SJSA1 (cell line): ENCODE data around the gene HMG20B. TPM values are rescaled to one million over a fixed set of nuclear protein-coding genes. Genes with fewer than 3 reads are reported as not detected.
"Not testable (repeated sequence)": the region's sequence is repeated elsewhere in the genome, so short reads cannot be mapped to it uniquely, and the experiment has no call there.

ENCODE experiments used
- DNase-seq, 2 experiments: peaks; one replicate each; pipeline ENCODE4 v3.0.0-alpha.2; 2015 to 2020; ENCODE audit warnings: low spot score in 2 of 2, low read depth in 1 of 2
- H3K27ac ChIP-seq: fragments of 250-450 bp; sonication (Bioruptor Pico); 2 replicates; pipeline ENCODE4 v1.5.1; 2020; ENCODE audit warnings: mild to moderate bottlenecking, moderate library complexity
- H3K27me3 ChIP-seq: fragments of 250-450 bp; sonication (Bioruptor Pico); replicated peaks from 2 replicates; pipeline ENCODE4 v1.5.1; 2020; ENCODE audit warnings: mild to moderate bottlenecking, moderate library complexity
- H3K36me3 ChIP-seq: fragments of 250-450 bp; sonication (Bioruptor Pico); 2 replicates; pipeline ENCODE4 v1.5.1; 2020; ENCODE audit warnings: mild to moderate bottlenecking
- H3K4me1 ChIP-seq: fragments of 250-450 bp; sonication (Bioruptor Pico); replicated peaks from 2 replicates; pipeline ENCODE4 v1.6.1; 2021; ENCODE audit warnings: mild to moderate bottlenecking
- H3K4me3 ChIP-seq: fragments of 250-450 bp; sonication (Bioruptor Pico); 2 replicates; pipeline ENCODE4 v1.5.1; 2020; ENCODE audit warnings: mild to moderate bottlenecking
- H3K9me3 ChIP-seq: fragments of 250-450 bp; sonication (Bioruptor Pico); replicated peaks from 2 replicates; pipeline ENCODE4 v1.5.1; 2020; ENCODE audit warnings: mild to moderate bottlenecking
- total RNA-seq: library from RNA; depleted of rRNA; stranded (reverse); fragments of >200 nt; shearing (Covaris generic); gene quantifications from 2 replicates; pipeline ENCODE4 v1.2.3, GENCODE V29; 2014

HMG20B gene
- total RNA-seq, 1 experiment from 2014 or later, result 229 TPM

DNA sequence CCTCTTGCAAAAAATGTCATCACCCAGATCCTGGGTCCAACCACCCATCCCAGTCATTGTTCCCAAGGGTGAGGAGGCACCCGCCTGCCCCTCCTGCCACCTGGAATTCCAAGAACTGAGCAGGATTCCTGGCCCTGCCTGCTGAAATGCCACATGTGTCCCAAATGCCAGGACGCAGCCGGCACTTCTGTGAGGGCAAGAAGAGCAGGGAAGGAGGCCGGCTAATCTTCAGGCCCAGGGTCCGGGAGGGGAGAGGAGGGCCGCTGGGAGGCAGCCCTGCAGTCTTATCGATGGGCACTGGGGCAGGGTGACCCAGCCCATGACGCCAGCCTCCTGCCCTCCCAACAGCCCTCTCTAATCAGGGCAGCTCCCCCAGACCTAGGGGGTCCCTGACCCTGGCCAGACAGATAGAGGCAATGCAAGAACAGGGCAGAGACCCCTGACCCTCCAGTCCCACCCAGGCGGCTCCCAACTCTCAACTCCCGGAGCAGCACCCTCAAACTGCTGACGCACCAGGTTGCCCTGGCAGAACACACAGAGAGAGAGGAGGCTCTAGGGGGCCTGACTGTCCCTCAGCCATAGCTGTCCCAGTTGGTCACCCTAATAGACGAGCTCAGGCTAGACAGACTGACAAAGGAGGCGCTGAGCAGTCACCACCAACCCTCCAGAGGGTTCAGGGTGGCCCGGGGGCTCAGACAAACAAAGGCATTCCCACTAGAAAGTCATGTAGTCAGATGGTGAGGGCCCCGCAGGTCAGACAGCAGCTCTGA is 16.9 kb upstream of the HMG20B start:
- peak in 1 of 2 experiments; percentile 45 for DNase-seq
- Histone ChIP-seq H3K36me3 (peaks cover 46% of the 10 kb centered on the region), H3K27ac (no peak overlapping the region), H3K4me1 (peaks cover 47% of the 10 kb centered on the region), H3K4me3 (peak overlapping the region; percentile 98), H3K9me3 (peaks cover 4% of the 10 kb centered on the region), H3K27me3 (no peaks in the 10 kb centered on the region)

DNA sequence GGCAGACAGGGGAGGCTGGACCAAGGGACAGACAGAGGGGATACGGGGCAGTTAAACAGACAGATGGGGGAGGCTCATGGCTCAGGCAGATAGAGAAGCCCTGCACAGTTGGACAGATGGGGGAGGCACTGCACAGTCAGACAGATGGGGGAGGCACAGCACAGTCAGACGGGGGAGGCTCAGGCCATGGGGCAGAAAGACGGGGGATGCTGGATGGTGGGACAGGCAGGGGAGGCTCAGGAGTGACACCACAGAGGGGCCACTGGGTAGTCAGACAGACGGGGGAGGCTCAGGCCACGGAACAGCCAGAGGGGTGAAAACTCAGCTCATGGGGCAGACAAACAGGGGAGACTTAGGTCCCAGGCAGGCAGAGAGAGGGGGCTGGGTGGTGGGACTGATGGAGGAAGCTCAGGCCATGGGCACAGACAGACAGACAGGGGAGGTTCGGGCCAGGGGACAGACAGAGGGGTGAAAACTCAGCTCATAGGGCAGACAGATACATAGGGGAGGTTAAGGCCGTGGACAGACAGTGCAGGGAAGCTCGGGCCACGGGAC is 16.2 kb upstream of the HMG20B start:
- peaks cover 47% of the 10 kb centered on the region for H3K4me1 ChIP-seq
- H3K36me3 ChIP-seq, result peaks cover 40% of the 10 kb centered on the region
- H3K27me3 ChIP-seq, result no peaks in the 10 kb centered on the region
- DNase-seq, result peak in 1 of 2 experiments; percentile 43
- H3K27ac ChIP-seq, result peak overlapping the region; percentile 13; the same call in 1 of the 2 replicates
- H3K4me3 ChIP-seq, result peak overlapping the region; percentile 98
- peaks cover 4% of the 10 kb centered on the region for H3K9me3 ChIP-seq

DNA sequence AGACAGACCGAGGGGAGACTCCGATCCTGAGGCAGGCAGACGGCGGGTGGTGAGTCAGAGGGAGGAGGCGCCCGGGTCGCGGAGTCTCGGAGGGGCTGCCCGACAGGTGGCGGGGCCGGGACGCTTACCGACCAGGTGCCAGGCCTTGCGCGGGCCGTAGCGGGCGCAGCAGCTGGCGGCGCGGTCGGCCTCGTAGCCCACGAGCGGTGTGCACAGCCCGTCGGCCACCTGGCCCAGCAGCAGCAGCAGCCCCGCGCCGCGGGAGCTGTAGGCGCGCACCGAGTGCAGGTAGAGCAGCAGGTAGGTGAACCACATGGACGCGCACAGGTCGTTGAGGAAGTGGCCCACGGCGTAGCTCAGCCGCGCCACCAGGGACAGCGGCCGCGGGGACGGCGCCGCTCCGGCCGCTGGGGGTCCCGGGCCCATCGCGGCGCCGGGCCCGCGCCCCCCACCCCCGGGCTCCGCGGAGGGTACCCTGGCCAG is 15.7 kb upstream of the HMG20B start:
- peak; percentile 45 to 65 for DNase-seq
- Histone ChIP-seq H3K27me3 (no peaks in the 10 kb centered on the region), H3K27ac (peak overlapping the region; percentile 13; the same call in 1 of the 2 replicates), H3K9me3 (peaks cover 4% of the 10 kb centered on the region), H3K36me3 (peaks cover 37% of the 10 kb centered on the region), H3K4me1 (peaks cover 52% of the 10 kb centered on the region), H3K4me3 (peak overlapping the region; percentile 98)

DNA sequence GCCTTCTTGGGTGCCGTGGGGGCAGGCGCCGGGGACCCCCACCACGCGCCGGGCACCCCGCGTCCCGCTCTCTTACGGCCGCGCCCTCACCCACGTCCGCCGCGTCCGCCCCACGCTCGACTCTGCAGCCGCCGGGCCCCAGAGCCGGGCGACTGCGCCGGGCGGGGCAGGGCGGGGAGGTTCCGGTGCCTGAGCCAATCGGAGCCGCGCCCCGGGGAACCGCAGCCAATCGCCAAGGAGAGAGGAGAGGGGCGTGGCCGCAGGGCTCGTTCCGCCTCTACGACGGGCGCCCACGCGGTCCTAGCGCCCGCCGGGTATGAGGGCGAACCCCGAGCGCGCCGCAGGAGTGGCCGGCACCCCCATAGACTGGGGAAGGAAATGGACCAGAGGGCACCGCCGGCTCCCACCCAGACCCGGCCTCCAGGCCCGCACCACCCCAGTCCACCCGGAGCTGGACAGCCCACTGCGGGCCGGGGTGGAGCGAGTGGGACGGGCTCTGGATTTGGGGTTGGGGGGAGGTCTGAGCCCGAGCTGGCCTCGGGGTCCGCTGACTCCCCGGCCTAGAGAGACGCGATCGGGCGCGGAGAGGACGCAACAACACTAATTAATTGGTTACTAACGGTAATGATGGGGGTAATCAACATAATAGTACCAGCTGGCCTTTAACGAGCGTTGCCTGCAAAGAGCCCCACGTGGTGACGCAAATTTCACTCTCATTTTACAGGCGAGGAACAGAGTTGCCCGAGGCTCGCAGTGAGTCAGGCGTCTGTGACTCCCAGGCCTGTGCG is 15.1 kb upstream of the HMG20B start, which contains the start of gene MFSD12:
Gene MFSD12 (minus strand): TSS at position 126 of the 788 bp plus-strand sequence. CDS start 183 bp downstream, outside the sequence.
- Histone ChIP-seq H3K27me3 (no peaks in the 10 kb centered on the region), H3K4me1 (peaks cover 56% of the 10 kb centered on the region), H3K4me3 (peak within 1 kb of the TSS; percentile 98), H3K36me3 (peaks cover 35% of the 10 kb centered on the region), H3K27ac (peak within 1 kb of the TSS; percentile 61), H3K9me3 (peaks cover 4% of the 10 kb centered on the region)
- peak; percentile 95 for DNase-seq

DNA sequence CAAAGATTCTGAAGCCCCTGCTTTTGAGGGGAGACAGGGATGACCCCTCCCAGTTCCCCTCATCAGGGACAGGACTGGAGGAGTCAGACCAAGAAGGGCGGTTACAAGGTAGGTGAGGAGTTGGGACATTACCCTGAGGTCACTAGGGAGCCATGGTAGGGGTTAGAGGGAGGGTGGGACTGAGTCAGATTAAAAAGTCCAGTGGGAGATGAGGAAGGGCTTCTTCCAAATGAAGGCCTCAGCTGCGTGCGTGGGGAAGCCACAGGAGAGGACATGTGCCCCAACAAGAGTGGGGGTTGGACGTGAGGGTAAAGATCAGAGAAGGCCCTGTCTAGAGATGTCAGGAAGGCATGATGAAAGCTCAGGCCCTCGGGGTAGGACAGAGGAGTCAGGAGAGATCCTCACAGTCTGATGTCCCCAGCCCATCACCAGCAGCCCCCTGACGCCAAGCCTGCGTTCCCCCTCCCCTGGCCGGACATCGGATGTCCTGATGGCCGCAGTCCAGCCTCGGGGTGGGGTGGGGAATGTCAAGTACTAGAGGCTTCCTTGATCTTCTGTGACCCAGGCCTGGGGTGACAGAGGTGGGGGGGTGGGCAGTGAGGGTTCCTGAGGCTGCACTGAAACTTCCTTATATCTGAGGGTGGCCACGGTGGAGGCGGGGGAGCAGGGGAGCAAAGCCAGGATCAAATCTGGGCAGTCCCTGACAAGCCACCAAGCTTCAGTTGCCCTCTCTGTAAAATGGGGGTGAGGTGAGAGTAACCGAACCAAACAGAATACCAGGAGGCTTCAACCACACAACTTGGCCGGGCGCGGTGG is 8.8 kb upstream of the HMG20B start:
- H3K4me1 ChIP-seq, result peaks cover 46% of the 10 kb centered on the region
- H3K27me3 ChIP-seq, result no peaks in the 10 kb centered on the region
- no peaks in the 10 kb centered on the region for H3K36me3 ChIP-seq
- H3K4me3 ChIP-seq, result no peak overlapping the region
- H3K27ac ChIP-seq, result peak overlapping the region; percentile 100
- peaks cover 3% of the 10 kb centered on the region; the same call in 1 of the 2 replicates for H3K9me3 ChIP-seq
- DNase-seq, result no peak

DNA sequence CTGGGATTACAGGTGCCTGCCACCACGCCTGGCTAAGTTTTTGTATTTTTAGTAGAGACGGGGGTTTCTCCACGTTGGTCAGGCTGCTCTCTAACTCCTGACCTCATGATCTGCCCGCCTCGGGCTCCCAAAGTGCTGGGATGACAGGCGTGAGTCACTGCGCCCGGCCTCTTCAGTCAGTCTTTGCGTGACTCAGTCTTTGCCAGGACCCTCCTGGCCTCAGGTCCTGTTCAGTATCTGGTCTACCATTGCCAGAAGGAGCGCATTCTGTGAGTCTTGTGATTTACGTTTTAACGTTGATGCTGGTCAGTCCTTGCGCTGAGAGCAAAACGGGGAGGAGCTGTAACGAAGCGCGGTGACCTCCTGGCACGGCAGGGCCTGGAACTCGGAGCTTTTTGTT is 7.6 kb upstream of the HMG20B start:
- H3K36me3 ChIP-seq, result no peaks in the 10 kb centered on the region
- DNase-seq, result peak; percentile 49 to 86
- H3K27ac ChIP-seq, result peak overlapping the region; percentile 58
- H3K27me3 ChIP-seq, result no peaks in the 10 kb centered on the region
- H3K4me3 ChIP-seq, result no peak overlapping the region
- peaks cover 46% of the 10 kb centered on the region for H3K4me1 ChIP-seq
- H3K9me3 ChIP-seq, result peaks cover 3% of the 10 kb centered on the region; the same call in 1 of the 2 replicates

DNA sequence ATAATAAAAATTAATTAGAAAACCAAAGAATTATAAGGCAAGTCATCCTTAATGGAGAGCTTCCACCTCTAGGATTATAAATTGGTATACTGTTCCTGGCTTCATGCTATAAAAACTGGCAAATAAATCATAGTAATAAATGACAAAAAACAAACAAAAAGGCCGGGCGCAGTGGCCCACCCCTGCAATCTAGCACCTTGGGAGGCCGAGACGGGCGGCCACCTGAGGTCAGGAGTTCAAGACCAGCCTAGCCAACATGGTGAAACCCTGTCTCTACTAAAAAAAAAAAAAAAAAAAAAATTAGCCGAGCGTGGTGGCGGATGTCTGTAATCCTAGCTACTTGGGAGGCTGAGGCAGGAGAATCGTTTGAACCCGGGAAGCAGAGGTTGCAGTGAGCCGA is 2.7 kb upstream of the HMG20B start:
- Histone ChIP-seq H3K36me3 (peaks cover 22% of the 10 kb centered on the region), H3K4me1 (peaks cover 19% of the 10 kb centered on the region)
- DNase-seq, H3K27ac ChIP-seq, H3K4me3 ChIP-seq, H3K27me3 ChIP-seq, H3K9me3 ChIP-seq: not testable (repeated sequence)

DNA sequence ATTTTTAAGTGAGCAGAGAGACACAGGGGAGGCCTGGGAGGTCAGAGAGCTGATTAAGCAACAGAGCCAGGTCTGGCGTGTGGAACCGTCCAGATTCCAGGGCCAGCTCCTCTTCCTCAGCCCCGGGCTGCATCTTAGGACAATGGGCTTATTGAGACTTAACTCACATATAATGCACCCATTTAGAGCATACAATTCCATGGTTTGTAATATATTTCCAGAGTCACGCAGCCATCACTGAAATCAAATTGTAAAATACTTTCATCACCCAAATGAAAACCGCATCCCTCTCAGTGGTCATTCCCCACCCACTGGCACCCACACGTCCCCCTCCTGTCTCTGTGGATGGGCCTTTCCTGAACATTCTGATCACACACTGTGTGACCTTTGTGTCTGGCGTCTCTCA is 2.1 kb upstream of the HMG20B start:
- H3K36me3 ChIP-seq, result peaks cover 28% of the 10 kb centered on the region
- H3K27me3 ChIP-seq, result no peaks in the 10 kb centered on the region
- H3K9me3 ChIP-seq, result no peaks in the 10 kb centered on the region
- no peak for DNase-seq
- peaks cover 14% of the 10 kb centered on the region for H3K4me1 ChIP-seq
- H3K4me3 ChIP-seq, result no peak overlapping the region
- H3K27ac ChIP-seq, result no peak overlapping the region

DNA sequence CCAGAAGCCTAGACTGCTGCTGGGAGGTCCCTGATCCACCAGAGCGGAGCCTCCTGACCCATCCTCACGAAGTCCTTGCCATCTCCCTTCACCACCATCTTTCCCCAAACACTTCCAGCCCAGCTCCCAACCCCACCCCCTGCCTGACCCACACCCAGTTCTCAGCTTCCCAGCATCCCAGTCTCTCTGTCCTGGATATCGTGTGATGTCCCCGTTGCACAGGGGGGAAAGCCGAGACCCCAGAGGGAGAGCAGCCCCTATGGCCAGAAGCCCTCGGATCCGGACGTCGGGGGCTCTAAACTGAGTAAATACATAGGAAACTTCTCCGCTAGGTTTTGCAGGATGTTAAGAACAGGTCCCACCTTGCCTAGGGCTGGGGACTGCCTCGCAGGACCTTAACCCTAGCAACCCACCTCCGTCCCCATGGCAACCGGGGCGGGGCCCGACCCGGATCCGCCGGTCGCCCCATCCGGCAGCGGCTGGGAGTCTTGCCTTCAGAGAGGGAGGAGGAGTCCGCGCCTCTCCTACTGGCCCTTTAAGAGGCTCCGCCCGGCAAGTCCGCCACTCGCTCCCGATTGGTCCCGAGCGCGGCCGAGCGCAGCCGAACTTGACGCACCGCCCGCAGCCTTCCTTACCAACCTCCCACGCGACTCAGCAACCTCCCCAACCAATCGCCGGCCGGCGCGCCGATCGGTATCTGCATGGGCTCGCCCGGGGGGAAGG is 451 bp upstream of the HMG20B start:
- Histone ChIP-seq H3K9me3 (no peaks in the 10 kb centered on the region), H3K27me3 (no peaks in the 10 kb centered on the region), H3K27ac (peak overlapping the region; percentile 24; the same call in 1 of the 2 replicates), H3K36me3 (peaks cover 39% of the 10 kb centered on the region), H3K4me1 (peaks cover 9% of the 10 kb centered on the region), H3K4me3 (peak overlapping the region; percentile 92)
- DNase-seq, result peak; percentile 99 to 100

DNA sequence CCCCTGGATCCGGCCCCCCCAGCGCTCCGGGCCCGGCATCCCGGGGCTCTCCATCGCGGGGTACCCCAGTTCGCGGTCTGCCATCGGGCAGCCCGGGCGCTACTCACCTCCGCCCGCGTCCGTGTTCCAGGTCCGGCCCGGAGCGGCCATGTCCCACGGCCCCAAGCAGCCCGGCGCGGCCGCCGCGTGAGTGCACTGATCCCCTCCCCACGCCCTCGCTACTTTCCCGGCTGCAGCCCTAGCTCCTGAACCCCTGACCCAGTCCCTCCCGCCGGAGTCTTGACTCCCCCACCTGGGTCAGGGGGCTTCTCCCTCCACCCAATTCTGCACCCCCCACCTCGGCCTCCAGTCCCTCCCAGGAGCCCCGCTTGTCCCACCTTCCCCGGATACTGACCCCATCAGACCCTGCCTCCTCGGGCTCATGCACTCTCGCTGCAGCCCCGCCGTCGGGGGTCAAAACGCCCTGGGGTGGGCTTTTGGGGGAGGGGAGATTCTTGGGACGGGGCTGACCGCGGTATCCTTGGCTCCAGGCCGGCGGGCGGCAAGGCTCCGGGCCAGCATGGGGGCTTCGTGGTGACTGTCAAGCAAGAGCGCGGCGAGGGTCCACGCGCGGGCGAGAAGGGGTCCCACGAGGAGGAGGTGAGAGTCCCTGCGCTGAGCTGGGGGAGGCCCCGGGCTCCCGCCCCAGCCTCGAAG is 566 bp downstream of the HMG20B start:
- Histone ChIP-seq H3K27me3 (no peaks in the 10 kb centered on the region), H3K36me3 (peaks cover 46% of the 10 kb centered on the region), H3K4me1 (peaks cover 14% of the 10 kb centered on the region), H3K9me3 (no peaks in the 10 kb centered on the region), H3K4me3 (peak overlapping the region; percentile 92), H3K27ac (peak overlapping the region; percentile 87)
- DNase-seq, result peak in 1 of 2 experiments; percentile 46

DNA sequence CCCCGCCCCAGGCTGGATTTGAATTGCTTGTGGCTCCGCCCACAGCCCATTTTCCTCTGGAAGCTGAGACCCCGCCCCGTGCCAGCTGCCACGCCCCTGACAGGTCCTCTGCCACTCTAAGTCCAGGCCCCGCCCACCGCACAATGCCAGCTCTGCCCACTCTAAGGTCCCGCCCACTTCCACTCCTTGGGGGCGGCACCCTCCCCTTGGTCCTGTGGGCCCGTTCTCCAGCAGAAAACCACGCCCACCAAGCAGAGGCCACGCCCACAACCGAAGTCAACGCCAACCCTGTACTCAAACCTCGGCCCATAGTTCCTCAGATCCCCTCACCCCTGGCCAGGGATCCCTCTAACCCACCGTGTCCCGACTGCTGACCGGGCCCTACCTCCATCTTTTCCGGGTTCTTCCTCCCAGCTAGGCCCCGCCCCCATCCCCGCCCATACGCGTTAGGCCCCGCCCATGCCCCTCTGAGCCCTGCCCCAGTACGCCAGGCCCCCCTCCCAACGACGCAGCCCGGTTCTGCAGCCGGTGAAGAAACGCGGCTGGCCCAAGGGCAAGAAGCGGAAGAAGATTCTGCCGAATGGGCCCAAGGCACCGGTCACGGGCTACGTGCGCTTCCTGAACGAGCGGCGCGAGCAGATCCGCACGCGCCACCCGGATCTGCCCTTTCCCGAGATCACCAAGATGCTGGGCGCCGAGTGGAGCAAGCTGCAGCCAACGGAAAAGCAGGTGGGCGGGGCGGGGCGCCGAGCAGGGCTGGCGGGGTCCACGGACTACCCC is 1.3 kb downstream of the HMG20B start:
- peak overlapping the region; percentile 87 for H3K27ac ChIP-seq
- DNase-seq, result peak; percentile 95 to 99

More for the DNA sequence above, 1.3 kb downstream of the HMG20B start:
- H3K36me3 ChIP-seq, result peaks cover 53% of the 10 kb centered on the region
- H3K9me3 ChIP-seq, result no peaks in the 10 kb centered on the region
- peaks cover 22% of the 10 kb centered on the region for H3K4me1 ChIP-seq
- H3K27me3 ChIP-seq, result no peaks in the 10 kb centered on the region
- peak overlapping the region; percentile 92 for H3K4me3 ChIP-seq
